K562 (cell line): ENCODE results near the gene PTGES3. TPM values are rescaled to one million over a fixed set of nuclear protein-coding genes. Genes with fewer than 3 reads are reported as not detected.
A peak's percentile ranks its signal among the peaks of the same experiment; 100 is the strongest.

Experiments
- BRCA1 ChIP-seq, 2 experiments: fragments of 450-650 bp in 1 of 2; sonication (generic) in 1 of 2; formaldehyde crosslinking in 1 of 2; IDR thresholded peaks; 2 replicates each; pipeline versions ENCODE4 v1.5.0 to v1.6.1; 2017 to 2020; ENCODE audit warnings: mild to moderate bottlenecking in 1 of 2, missing genetic modification reagents in 1 of 2
- COPS2 ChIP-seq: fragments of 450-650 bp; conservative IDR thresholded peaks from 2 replicates; pipeline ENCODE4 v1.6.1; 2016; ENCODE audit warnings: mild to moderate bottlenecking, moderate library complexity
- CREB3 ChIP-seq: fragments of 450-650 bp; conservative IDR thresholded peaks from 2 replicates; pipeline ENCODE4 v1.6.1; 2016; ENCODE audit warnings: missing genetic modification characterization, low read depth, mild to moderate bottlenecking, missing compliant biosample characterization, moderate library complexity
- HDAC1 ChIP-seq, 2 experiments: fragments of 450-650 bp; IDR thresholded peaks; 2 replicates each; pipeline ENCODE4 v1.6.1; 2016 to 2017; ENCODE audit warnings: inconsistent platforms in 1 of 2, mild to moderate bottlenecking in 1 of 2, moderate library complexity in 1 of 2
- KDM2B ChIP-seq: fragments of 250-450 bp; sonication (Bioruptor Pico); IDR thresholded peaks from 2 replicates; pipeline ENCODE4 v1.8.0; 2021; ENCODE audit warnings: mild to moderate bottlenecking, moderate library complexity
- MYBL2 ChIP-seq, 2 experiments: fragments of 450-650 bp in 1 of 2; sonication (generic) in 1 of 2; formaldehyde crosslinking in 1 of 2; IDR thresholded peaks; 2 replicates each; pipeline versions ENCODE4 v1.6.1 to v1.8.1; 2017 to 2022; ENCODE audit warnings: borderline replicate concordance in 1 of 2, inconsistent platforms in 1 of 2, low read depth in 1 of 2, mild to moderate bottlenecking in 1 of 2, missing genetic modification reagents in 1 of 2, moderate library complexity in 1 of 2
- NFE2L1 ChIP-seq: fragments of 450-650 bp; IDR thresholded peaks from 2 replicates; pipeline ENCODE4 v1.6.1; 2016; ENCODE audit warnings: missing genetic modification characterization, low read depth, mild to moderate bottlenecking, missing compliant biosample characterization, moderate library complexity, borderline replicate concordance
- NFYB ChIP-seq: IDR thresholded peaks from 2 replicates; pipeline ENCODE4 v1.6.1; 2011; ENCODE audit warnings: mild to moderate bottlenecking, moderate library complexity; ENCODE audit not compliant: insufficient read length; ENCODE audit errors: extremely low read depth
- POLR3A ChIP-seq: IDR thresholded peaks from 2 replicates; pipeline ENCODE4 v1.6.1; 2011; ENCODE audit warnings: borderline replicate concordance, mild to moderate bottlenecking, moderate library complexity; ENCODE audit not compliant: insufficient read length, insufficient read depth; ENCODE audit errors: extremely low read depth
- PPARD ChIP-seq: fragments of 250-450 bp; sonication (Bioruptor Pico); IDR thresholded peaks from 2 replicates; pipeline ENCODE4 v1.8.0; 2022; ENCODE audit warnings: inconsistent platforms, mild to moderate bottlenecking, moderate library complexity
- RBFOX2 ChIP-seq: fragments of 200-400 bp; formaldehyde crosslinking; IDR thresholded peaks from 2 replicates; pipeline ENCODE4 v1.6.1; 2017; ENCODE audit warnings: low read depth, mild to moderate bottlenecking, low read length, moderate library complexity
- RNF219 ChIP-seq: fragments of 250-450 bp; sonication (Bioruptor Pico); IDR thresholded peaks from 2 replicates; pipeline ENCODE4 v1.5.0; 2022; ENCODE audit warnings: mild to moderate bottlenecking
- STAG1 ChIP-seq: sonication (generic); formaldehyde crosslinking; IDR thresholded peaks from 2 replicates; pipeline ENCODE4 v1.5.0; 2020; ENCODE audit warnings: missing genetic modification reagents, borderline replicate concordance
- TCF15 ChIP-seq: fragments of 250-450 bp; sonication (Bioruptor Pico); IDR thresholded peaks from 2 replicates; pipeline ENCODE4 v1.8.0; 2022; ENCODE audit warnings: moderate library complexity, mild to moderate bottlenecking, inconsistent platforms
- TCF3 ChIP-seq: sonication (generic); formaldehyde crosslinking; IDR thresholded peaks from 2 replicates; pipeline ENCODE4 v1.4.0; 2020; ENCODE audit warnings: mild to moderate bottlenecking, missing genetic modification reagents
- TEAD4 ChIP-seq, 2 experiments: sonication (generic) in 1 of 2; formaldehyde crosslinking in 1 of 2; IDR thresholded peaks; 2 replicates each; pipeline versions ENCODE4 v1.6.1 to v1.8.0; 2012 to 2022; ENCODE audit warnings: borderline replicate concordance in 1 of 2, inconsistent platforms in 1 of 2, low read length in 1 of 2, mild to moderate bottlenecking in 1 of 2, missing genetic modification reagents in 1 of 2
- ZFP36 ChIP-seq: fragments of 150-350 bp; IDR thresholded peaks from 2 replicates; pipeline ENCODE4 v1.6.1; 2018; ENCODE audit warnings: low read length, low read depth; ENCODE audit not compliant: partially characterized antibody
- ZNF143 ChIP-seq: sonication (generic); formaldehyde crosslinking; IDR thresholded peaks from 2 replicates; pipeline ENCODE4 v1.9.0; 2022; ENCODE audit warnings: mild to moderate bottlenecking, missing genetic modification reagents
- ZNF639 ChIP-seq, 2 experiments: fragments of 200-800 bp in 1 of 2; sonication (Bioruptor generic) in 1 of 2; sonication (generic) in 1 of 2; formaldehyde crosslinking in 1 of 2; IDR thresholded peaks in 1 of 2; conservative IDR thresholded peaks in 1 of 2; 2 replicates each; pipeline versions ENCODE4 v1.5.0 to v1.6.1; 2016 to 2020; ENCODE audit warnings: missing compliant biosample characterization in 1 of 2, missing genetic modification characterization in 1 of 2, missing genetic modification reagents in 1 of 2
- ZNF764 ChIP-seq: fragments of 250-450 bp; sonication (Bioruptor Pico); IDR thresholded peaks from 2 replicates; pipeline ENCODE4 v1.4.0; 2020; ENCODE audit warnings: low read depth, mild to moderate bottlenecking, moderate library complexity
- polyA plus RNA-seq, 8 experiments: library from polyadenylated mRNA; depleted of rRNA in 4 of 8; stranded (reverse) in 5 of 8; unstranded in 3 of 8; fragments of >200 nt; fragmentation: Nextera tagmentation in 2 of 8; fragmentation: Illumina TruSeq in 1 of 8; extraction: Ambion mirVana in 2 of 8; extraction: Trizol in 1 of 8; gene quantifications; 2 replicates each; pipeline versions ENCODE4 v1.2.1 to v1.2.3, GENCODE V29; 2011 to 2014; ENCODE audit warnings: inconsistent platforms in 1 of 8, missing spikeins in 1 of 8
- total RNA-seq, 7 experiments: library from RNA; depleted of rRNA in 6 of 7; stranded (reverse); fragments of >200 nt in 6 of 7; fragmentation: Illumina TruSeq in 2 of 7; extraction: Trizol in 2 of 7; gene quantifications; 2 replicates each; pipeline versions ENCODE4 v1.2.1 to v1.2.3, GENCODE V29; 2011 to 2021; ENCODE audit warnings: low replicate concordance in 1 of 7

The PTGES3 gene
- total and polyA plus RNA-seq, 9 of the 15 experiments (the other 6 are each of a cell fraction or from before 2014, with no cell fraction given): 163 to 501 (median 213) TPM

GRCh38 chr12:56636675-56637540 is 51.2 kb downstream of the PTGES3 start (continued):
- TF ChIP-seq MYBL2 (IDR thresholded peaks at IDR 0.05; ENCODE audit: low read depth): peak; percentile 49; the same call in 1 of the 2 replicates
- no peak for TF ChIP-seq MYBL2 (CRISPR knock-in tag; IDR thresholded peaks at IDR 0.05; ENCODE audit: borderline replicate concordance)
- TF ChIP-seq TCF15 (CRISPR knock-in tag): peak; percentile 61; the same call in 1 of the 2 replicates
- no peak for TF ChIP-seq PPARD
- peak; percentile 29 for TF ChIP-seq ZFP36
- no peak for TF ChIP-seq NFYB
- peak; percentile 3; the same call in 1 of the 2 replicates for TF ChIP-seq RBFOX2
- no peak for TF ChIP-seq HDAC1 (IDR thresholded peaks at IDR 0.05)
- TF ChIP-seq ZNF764 (CRISPR knock-in tag): no peak
- TF ChIP-seq COPS2: no peak
- peak; percentile 64; the same call in 1 of the 2 replicates for TF ChIP-seq TEAD4 (IDR thresholded peaks at IDR 0.05; ENCODE audit: low read length)
- no peak for TF ChIP-seq TEAD4 (CRISPR knock-in tag; IDR thresholded peaks at IDR 0.05; ENCODE audit: borderline replicate concordance)
- TF ChIP-seq RNF219: no peak
- TF ChIP-seq NFE2L1 (tag): no peak
- no peak for TF ChIP-seq BRCA1 (IDR thresholded peaks at IDR 0.05)
- no peak for TF ChIP-seq BRCA1 (CRISPR knock-in tag; IDR thresholded peaks at IDR 0.05)
- TF ChIP-seq ZNF143 (CRISPR knock-in tag): no peak
- TF ChIP-seq POLR3A: no peak
- no peak for TF ChIP-seq KDM2B (CRISPR knock-in tag)
- TF ChIP-seq CREB3 (tag): no peak
- TF ChIP-seq TCF3 (CRISPR knock-in tag): 0 out of 2 replicates have a peak, but pooled peaks have one; percentile 11
- TF ChIP-seq STAG1 (CRISPR knock-in tag): no peak
- peak in 1 of 2 experiments; percentile 78; a peak in 1 of 4 replicates for TF ChIP-seq ZNF639 (CRISPR knock-in tag; conservative IDR thresholded peaks at IDR 0.05 in 1 of 2, IDR thresholded peaks at IDR 0.05 in 1 of 2)
